Osteoblast (primary cell): ENCODE measurements around the gene MED26. TPM values are rescaled to one million over a fixed set of nuclear protein-coding genes. Genes with fewer than 3 reads are reported as not detected.
A peak's percentile ranks its signal among the peaks of the same experiment; 100 is the strongest.

Experiments
- DNase-seq: peaks from one replicate; pipeline ENCODE4 v3.0.0; 2011; ENCODE audit warnings: low spot score, mixed read lengths; ENCODE audit not compliant: insufficient read length; ENCODE audit errors: missing footprints
- H2AFZ ChIP-seq: 2 replicates; pipeline ENCODE4 v1.6.0; 2011; ENCODE audit warnings: mild to moderate bottlenecking, low read length
- H3K27ac ChIP-seq: 2 replicates; pipeline ENCODE4 v1.5.1; 2011; ENCODE audit warnings: mild to moderate bottlenecking, low read depth, low read length, moderate library complexity
- H3K27me3 ChIP-seq: 2 replicates; pipeline ENCODE4 v1.6.0; 2012; ENCODE audit warnings: mild to moderate bottlenecking, control low read depth, inconsistent platforms, low read length, moderate library complexity; ENCODE audit not compliant: insufficient read depth
- H3K36me3 ChIP-seq: 2 replicates; pipeline ENCODE4 v1.5.1; 2011; ENCODE audit warnings: mild to moderate bottlenecking, low read length, control low read depth, moderate library complexity; ENCODE audit not compliant: insufficient read depth
- H3K4me1 ChIP-seq: 2 replicates; pipeline ENCODE4 v1.5.1; 2011; ENCODE audit warnings: mild to moderate bottlenecking, low read length, control low read depth, moderate library complexity; ENCODE audit not compliant: insufficient read depth
- H3K4me2 ChIP-seq: 2 replicates; pipeline ENCODE4 v1.6.0; 2011; ENCODE audit warnings: mild to moderate bottlenecking, low read length; ENCODE audit not compliant: insufficient read depth
- H3K4me3 ChIP-seq: fragments of 200-600 bp; sonication (generic); 3 replicates; pipeline ENCODE4 v1.5.1; 2012; ENCODE audit warnings: mild to moderate bottlenecking, low read length, inconsistent platforms; ENCODE audit not compliant: insufficient read depth
- H3K79me2 ChIP-seq: 2 replicates; pipeline ENCODE4 v1.6.0; 2012; ENCODE audit warnings: mild to moderate bottlenecking, low read length, control low read depth, inconsistent platforms; ENCODE audit not compliant: insufficient read depth
- H3K9me3 ChIP-seq: 2 replicates; pipeline ENCODE4 v1.5.1; 2011; ENCODE audit warnings: low read depth, low read length, control low read depth
- H4K20me1 ChIP-seq: 2 replicates; pipeline ENCODE4 v1.6.0; 2012; ENCODE audit warnings: mild to moderate bottlenecking, low read length, control low read depth; ENCODE audit not compliant: insufficient read depth
- total RNA-seq: library from RNA; depleted of rRNA; stranded (reverse); fragments of >200 nt; gene quantifications from 2 replicates; pipeline ENCODE4 v1.2.3, GENCODE V29; 2012
- TF ChIP-seq, protein P1 (sequence below): IDR thresholded peaks from 2 replicates; pipeline ENCODE4 v1.5.1; 2011; ENCODE audit warnings: mild to moderate bottlenecking, low read depth, low read length, moderate library complexity; ENCODE audit errors: extremely low read depth

MED26 gene
- total RNA-seq, 1 donor, result 5.8 TPM

DNA sequence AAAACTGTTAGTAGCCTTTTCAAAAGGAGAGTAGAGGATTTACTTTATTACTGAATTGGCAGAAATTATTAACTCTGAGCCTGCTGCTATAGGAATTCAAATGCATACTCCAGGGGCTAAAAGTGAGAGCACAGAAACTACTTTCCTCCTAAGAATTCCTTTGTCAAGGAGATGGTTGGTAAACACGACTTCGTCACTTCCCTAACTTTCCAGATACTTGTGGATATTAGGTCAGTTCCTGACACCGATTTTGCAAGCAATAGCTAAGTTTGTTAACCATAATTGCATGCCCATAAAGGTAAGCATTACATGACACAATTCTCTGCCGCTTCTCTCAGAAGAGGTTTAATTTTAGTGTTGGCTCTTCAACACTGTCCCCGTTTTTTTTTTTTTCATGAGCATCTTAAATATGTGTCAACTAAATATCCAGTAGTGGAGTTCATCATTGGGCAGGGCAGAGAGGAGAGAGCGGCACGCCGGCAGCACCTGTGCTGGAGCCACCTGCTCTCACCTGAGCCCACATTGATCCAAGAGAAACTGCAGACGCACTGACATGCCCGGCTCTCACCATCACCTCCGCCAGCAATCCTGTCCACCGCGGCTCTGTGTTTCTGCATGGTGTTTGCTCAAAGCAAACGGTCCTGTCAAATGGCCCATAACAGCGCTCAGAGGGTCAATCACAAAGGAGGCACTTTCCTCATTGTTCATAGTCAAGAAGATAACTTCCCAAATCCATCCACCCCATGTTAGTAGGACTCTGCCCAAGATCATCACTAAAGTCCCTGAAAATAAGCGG, 2.6 kb downstream of the MED26 start:
- peak; percentile 22 for DNase-seq
- H3K4me2 ChIP-seq, result peak overlapping the region; percentile 97
- H3K27me3 ChIP-seq, result no peaks in the 10 kb centered on the region
- no peak overlapping the region for H2AFZ ChIP-seq
- H3K79me2 ChIP-seq, result peaks cover 76% of the 10 kb centered on the region
- peaks cover 15% of the 10 kb centered on the region for H3K4me1 ChIP-seq
- TF ChIP-seq, protein P1, sequence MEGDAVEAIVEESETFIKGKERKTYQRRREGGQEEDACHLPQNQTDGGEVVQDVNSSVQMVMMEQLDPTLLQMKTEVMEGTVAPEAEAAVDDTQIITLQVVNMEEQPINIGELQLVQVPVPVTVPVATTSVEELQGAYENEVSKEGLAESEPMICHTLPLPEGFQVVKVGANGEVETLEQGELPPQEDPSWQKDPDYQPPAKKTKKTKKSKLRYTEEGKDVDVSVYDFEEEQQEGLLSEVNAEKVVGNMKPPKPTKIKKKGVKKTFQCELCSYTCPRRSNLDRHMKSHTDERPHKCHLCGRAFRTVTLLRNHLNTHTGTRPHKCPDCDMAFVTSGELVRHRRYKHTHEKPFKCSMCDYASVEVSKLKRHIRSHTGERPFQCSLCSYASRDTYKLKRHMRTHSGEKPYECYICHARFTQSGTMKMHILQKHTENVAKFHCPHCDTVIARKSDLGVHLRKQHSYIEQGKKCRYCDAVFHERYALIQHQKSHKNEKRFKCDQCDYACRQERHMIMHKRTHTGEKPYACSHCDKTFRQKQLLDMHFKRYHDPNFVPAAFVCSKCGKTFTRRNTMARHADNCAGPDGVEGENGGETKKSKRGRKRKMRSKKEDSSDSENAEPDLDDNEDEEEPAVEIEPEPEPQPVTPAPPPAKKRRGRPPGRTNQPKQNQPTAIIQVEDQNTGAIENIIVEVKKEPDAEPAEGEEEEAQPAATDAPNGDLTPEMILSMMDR, result no peak
- peaks cover 72% of the 10 kb centered on the region for H4K20me1 ChIP-seq
- H3K9me3 ChIP-seq, result no peaks in the 10 kb centered on the region
- H3K4me3 ChIP-seq, result no peak overlapping the region
- H3K36me3 ChIP-seq, result peaks cover 30% of the 10 kb centered on the region
- H3K27ac ChIP-seq, result no peak overlapping the region

DNA sequence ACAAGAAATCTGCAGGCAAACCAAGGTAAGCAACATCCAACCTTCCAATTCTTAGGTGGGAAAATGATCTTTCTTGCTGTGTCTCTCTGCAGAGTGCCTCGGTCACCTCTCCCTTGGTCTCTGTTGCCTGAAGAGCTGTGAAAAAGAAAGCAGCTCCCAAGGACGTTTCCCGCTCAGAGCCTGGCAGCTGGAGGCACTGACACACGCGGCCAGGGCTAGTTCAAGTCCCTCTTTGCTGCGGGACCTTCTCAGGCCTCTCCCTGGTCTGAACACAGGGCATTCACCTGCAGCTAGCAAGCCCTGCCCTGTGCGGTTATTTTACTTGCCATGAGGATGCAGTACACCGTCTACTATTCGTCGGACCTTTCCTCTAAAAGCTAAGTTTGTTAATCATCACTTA, 3.8 kb downstream of the MED26 start:
- H3K4me3 ChIP-seq, result no peak overlapping the region
- H3K27ac ChIP-seq, result no peak overlapping the region
- no peaks in the 10 kb centered on the region for H3K27me3 ChIP-seq
- H2AFZ ChIP-seq, result no peak overlapping the region
- peaks cover 27% of the 10 kb centered on the region for H3K36me3 ChIP-seq
- peaks cover 19% of the 10 kb centered on the region for H3K4me1 ChIP-seq
- H3K4me2 ChIP-seq, result no peak overlapping the region
- DNase-seq, result no peak
- TF ChIP-seq, protein P1, result no peak
- peaks cover 87% of the 10 kb centered on the region for H3K79me2 ChIP-seq
- no peaks in the 10 kb centered on the region for H3K9me3 ChIP-seq
- H4K20me1 ChIP-seq, result peaks cover 83% of the 10 kb centered on the region

DNA sequence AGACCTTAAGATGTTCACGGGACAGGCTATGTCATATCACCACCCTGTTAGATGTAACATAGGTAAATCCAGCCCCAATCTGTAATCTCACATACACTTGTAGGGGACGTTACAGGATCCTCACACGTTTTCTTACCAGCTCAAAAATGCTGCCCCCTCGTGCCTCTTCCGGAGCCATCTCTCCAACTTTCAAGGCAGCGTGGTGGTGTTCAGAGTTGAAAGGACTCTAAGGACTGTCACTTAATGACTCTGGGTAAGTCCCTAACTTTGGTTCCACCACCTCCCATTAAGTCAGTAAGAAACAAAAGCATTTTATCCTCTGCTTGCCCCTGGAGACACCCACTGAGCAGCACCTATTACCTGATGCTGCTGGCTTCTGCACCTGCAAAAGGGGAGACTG, 4.4 kb downstream of the MED26 start:
- DNase-seq, result peak; percentile 48
- no peak overlapping the region for H3K4me3 ChIP-seq
- no peak overlapping the region for H3K4me2 ChIP-seq
- H3K79me2 ChIP-seq, result peaks cover 94% of the 10 kb centered on the region
- TF ChIP-seq, protein P1, result no peak
- no peaks in the 10 kb centered on the region for H3K9me3 ChIP-seq
- H3K27ac ChIP-seq, result no peak overlapping the region
- peaks cover 90% of the 10 kb centered on the region for H4K20me1 ChIP-seq
- peaks cover 15% of the 10 kb centered on the region for H3K4me1 ChIP-seq
- peaks cover 27% of the 10 kb centered on the region for H3K36me3 ChIP-seq
- no peaks in the 10 kb centered on the region for H3K27me3 ChIP-seq
- H2AFZ ChIP-seq, result no peak overlapping the region

DNA sequence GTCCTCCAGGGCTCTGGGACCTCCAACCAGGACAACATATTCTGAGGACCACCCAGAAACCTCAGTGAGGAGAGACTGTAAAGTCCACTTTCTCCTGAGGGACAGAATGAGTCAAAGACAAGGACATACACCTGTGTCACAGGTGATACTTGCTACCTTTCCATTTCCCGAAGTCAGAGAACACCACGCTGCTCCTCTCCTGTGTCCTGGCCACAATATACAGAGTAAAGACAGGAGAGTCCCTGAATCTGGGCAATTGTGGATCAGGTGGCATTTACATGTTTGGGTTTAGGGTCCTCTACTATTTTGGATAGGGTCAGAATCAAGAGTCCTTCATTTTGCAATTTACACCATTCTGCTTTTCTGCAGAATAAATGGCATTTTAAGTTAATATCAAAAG, 4.9 kb downstream of the MED26 start:
- peak; percentile 17 for DNase-seq
- H3K27ac ChIP-seq, result no peak overlapping the region
- peaks cover 95% of the 10 kb centered on the region for H4K20me1 ChIP-seq
- H3K79me2 ChIP-seq, result peaks cover 99% of the 10 kb centered on the region
- TF ChIP-seq, protein P1, result no peak
- no peaks in the 10 kb centered on the region for H3K27me3 ChIP-seq
- no peaks in the 10 kb centered on the region for H3K9me3 ChIP-seq
- no peak overlapping the region for H3K4me2 ChIP-seq
- no peak overlapping the region for H3K4me3 ChIP-seq
- H2AFZ ChIP-seq, result no peak overlapping the region
- peaks cover 27% of the 10 kb centered on the region for H3K36me3 ChIP-seq
- peaks cover 15% of the 10 kb centered on the region for H3K4me1 ChIP-seq
